ENCODE measurements around the gene GSKIP.

GSKIP gene

GRCh38 chr14:96416292-96416691 lies 53.0 kb downstream of the GSKIP start:
- in situ Hi-C loops (cut with MboI; ENCODE audit: low sequenced_read_pairs) = no loop called here

GRCh38 chr14:96417254-96417653 lies 53.9 kb downstream of the GSKIP start:
- in situ Hi-C loops (cut with MboI; ENCODE audit: low sequenced_read_pairs) = no loop called here

- in situ Hi-C loops (cut with MboI; ENCODE audit: low sequenced_read_pairs) = no loop called here
Observed at GRCh38 chr14:96418075-96418474, 54.7 kb downstream of the GSKIP start.

- in situ Hi-C loops (cut with MboI; ENCODE audit: low sequenced_read_pairs) = no loop called here
Observed at GRCh38 chr14:96421236-96421635, 57.9 kb downstream of the GSKIP start.

GRCh38 chr14:96422992-96423391 lies 59.7 kb downstream of the GSKIP start:
- in situ Hi-C loops (cut with MboI; ENCODE audit: low sequenced_read_pairs) = no loop called here

- in situ Hi-C loops (cut with MboI; ENCODE audit: low sequenced_read_pairs) = no loop called here
Observed at GRCh38 chr14:96423446-96424108, 60.3 kb downstream of the GSKIP start.

GRCh38 chr14:96424109-96424989 lies 61.0 kb downstream of the GSKIP start:
- in situ Hi-C loops (cut with MboI; ENCODE audit: low sequenced_read_pairs) = no loop called here

GRCh38 chr14:96434040-96434439 lies 70.7 kb downstream of the GSKIP start:
- in situ Hi-C loops (cut with MboI; ENCODE audit: low sequenced_read_pairs) = no loop called here

Data from hTERT RPE-1 (cell line).